Endodermal cell (in vitro differentiated cells): Measurements from ENCODE around the gene HDAC1. TPM values are rescaled to one million over a fixed set of nuclear protein-coding genes. Genes with fewer than 3 reads are reported as not detected.

Experiments
- DNase-seq: peaks from one replicate; pipeline ENCODE4 v3.0.0-alpha.2; 2017
- H3K27ac ChIP-seq: 2 replicates; pipeline ENCODE4 v1.5.1; 2013; ENCODE audit warnings: mild to moderate bottlenecking, low read depth, low read length, moderate library complexity
- H3K27me3 ChIP-seq: 2 replicates; pipeline ENCODE4 v1.6.1; 2013; ENCODE audit warnings: mild to moderate bottlenecking, low read length, moderate library complexity; ENCODE audit not compliant: insufficient read depth, control insufficient read depth, poor library complexity, severe bottlenecking
- H3K36me3 ChIP-seq: 2 replicates; pipeline ENCODE4 v1.7.0; 2013; ENCODE audit warnings: mild to moderate bottlenecking, low read length, moderate library complexity; ENCODE audit not compliant: control insufficient read depth, insufficient read depth
- H3K4me1 ChIP-seq: one replicate; pipeline ENCODE4 v1.7.0; 2013; ENCODE audit warnings: low read length; ENCODE audit not compliant: control insufficient read depth, insufficient read depth
- H3K4me3 ChIP-seq: 2 replicates; pipeline ENCODE4 v1.5.1; 2013; ENCODE audit warnings: mild to moderate bottlenecking, low read length, moderate library complexity
- H3K9ac ChIP-seq: 2 replicates; pipeline ENCODE4 v1.6.1; 2013; ENCODE audit warnings: mild to moderate bottlenecking, low read length, moderate library complexity; ENCODE audit not compliant: poor library complexity, severe bottlenecking; ENCODE audit errors: extremely low read depth
- H3K9me3 ChIP-seq: 2 replicates; pipeline ENCODE4 v1.6.1; 2013; ENCODE audit warnings: mild to moderate bottlenecking, low read length, moderate library complexity; ENCODE audit not compliant: control insufficient read depth
- H3K27ac Mint-ChIP-seq: 2 replicates; pipeline ENCODE4 v1.8.0; 2020; ENCODE audit warnings: mixed read lengths
- H3K27me3 Mint-ChIP-seq: 2 replicates; pipeline ENCODE4 v1.8.0; 2021; ENCODE audit warnings: mild to moderate bottlenecking, mixed read lengths; ENCODE audit not compliant: insufficient read depth
- H3K36me3 Mint-ChIP-seq: 2 replicates; pipeline ENCODE4 v1.8.0; 2020; ENCODE audit warnings: low read depth, mixed read lengths
- H3K4me1 Mint-ChIP-seq: 2 replicates; pipeline ENCODE4 v1.8.0; 2020; ENCODE audit warnings: mixed read lengths
- H3K4me3 Mint-ChIP-seq: 2 replicates; pipeline ENCODE4 v1.8.0; 2020; ENCODE audit warnings: mild to moderate bottlenecking, moderate library complexity, mixed read lengths
- H3K9me3 Mint-ChIP-seq: 2 replicates; pipeline ENCODE4 v1.8.0; 2020; ENCODE audit warnings: mild to moderate bottlenecking, mixed read lengths
- CTCF ChIP-seq: fragments of 200-600 bp; sonication (generic); conservative IDR thresholded peaks from 2 replicates; pipeline ENCODE4 v1.5.0; 2021; ENCODE audit warnings: antibody characterized with exemption, mild to moderate bottlenecking
- WGBS, 2 experiments: methylation state at CpG; one replicate each; pipeline versions ENCODE4 v1.1.5 to v1.1.7; 2013; ENCODE audit warnings: missing lambda C conversion rate in 2 of 2, mixed read lengths in 1 of 2; ENCODE audit not compliant: insufficient coverage in 1 of 2, insufficient read length in 1 of 2; 5-methylcytosine and 5-hydroxymethylcytosine counted together
- total RNA-seq, 2 donors: library from RNA; stranded (reverse); fragmentation: NEBNext Ultra II Directional in 1 of 2; extraction: Animal tissue kit (Norgen Biotek cat#: 25700) in 1 of 2; gene quantifications; 2 replicates in 1 of 2; 3 replicates in 1 of 2; pipeline ENCODE4 v1.2.1, GENCODE V29; 2021

The HDAC1 gene
- total RNA-seq, 2 donors from 2014 or later, result 150 to 160 TPM

DNA sequence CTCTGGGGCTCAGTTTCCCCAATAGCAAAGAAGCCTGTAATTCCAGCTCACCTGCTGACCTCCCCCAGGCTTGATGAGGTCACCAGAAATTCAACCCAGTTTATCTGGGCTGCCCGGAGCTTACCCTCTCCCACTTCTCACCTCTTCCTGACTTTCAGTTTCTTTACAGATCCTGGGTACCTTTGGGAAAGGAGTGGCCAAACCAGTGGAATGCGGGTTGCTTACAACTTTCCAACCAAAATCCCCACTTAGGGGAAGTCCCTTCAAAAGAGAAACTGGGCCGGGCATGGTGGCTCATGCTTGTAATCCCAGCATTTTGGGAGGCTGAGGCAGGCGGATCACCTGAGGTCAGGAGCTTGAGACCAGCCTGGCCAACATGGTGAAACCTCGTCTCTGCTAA, 50.1 kb downstream of the HDAC1 start:
- Mint-ChIP-seq H3K36me3 (no peaks in the 10 kb centered on the region), H3K27ac (no peak overlapping the region), H3K27me3 (peaks cover 35% of the 10 kb centered on the region), H3K9me3 (no peaks in the 10 kb centered on the region), H3K4me1 (peaks cover 9% of the 10 kb centered on the region), H3K4me3 (no peak overlapping the region)
- DNase-seq, result no peak
- Histone ChIP-seq H3K9ac (no peak overlapping the region), H3K27me3 (peaks cover 4% of the 10 kb centered on the region), H3K36me3 (no peaks in the 10 kb centered on the region), H3K4me1 (no peaks in the 10 kb centered on the region), H3K27ac (no peak overlapping the region), H3K9me3 (no peaks in the 10 kb centered on the region), H3K4me3 (no peak overlapping the region)
- TF ChIP-seq CTCF, result no peak
- 77 to 80% methylated on average over 5 of the region's 5 CpGs for WGBS, 2 experiments

DNA sequence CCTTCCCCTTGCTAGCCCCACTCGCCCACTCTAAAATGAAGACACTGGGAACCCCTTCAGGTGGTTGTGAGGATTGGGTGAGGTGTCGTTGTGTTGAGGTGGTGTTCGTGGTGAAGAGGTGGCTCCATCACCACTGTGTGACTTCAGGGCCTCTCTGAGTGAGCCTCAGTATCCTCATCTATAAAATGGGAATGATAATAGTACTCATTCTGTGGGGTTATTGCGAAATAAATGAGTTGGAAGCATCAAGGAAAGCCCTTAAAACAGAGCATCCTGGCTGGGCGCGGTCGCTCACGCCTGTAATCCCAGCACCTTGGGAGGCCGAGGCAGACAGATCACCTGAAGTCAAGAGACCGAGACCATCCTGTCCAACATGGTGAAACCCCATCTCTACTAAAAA, 50.8 kb downstream of the HDAC1 start:
- Mint-ChIP-seq H3K4me1 (peaks cover 8% of the 10 kb centered on the region), H3K9me3 (no peaks in the 10 kb centered on the region), H3K4me3 (no peak overlapping the region), H3K27ac (no peak overlapping the region), H3K36me3 (no peaks in the 10 kb centered on the region), H3K27me3 (peaks cover 30% of the 10 kb centered on the region)
- DNase-seq, result no peak
- no peaks in the 10 kb centered on the region for H3K9me3 ChIP-seq
- H3K27me3 ChIP-seq, result no peaks in the 10 kb centered on the region
- H3K36me3 ChIP-seq, result no peaks in the 10 kb centered on the region
- no peak overlapping the region for H3K4me3 ChIP-seq
- no peak overlapping the region for H3K27ac ChIP-seq
- no peak for TF ChIP-seq CTCF
- no peak overlapping the region for H3K9ac ChIP-seq
- no peaks in the 10 kb centered on the region for H3K4me1 ChIP-seq
- WGBS, 2 experiments, result 95 to 100% methylated on average over 8 to 10 of the region's 10 CpGs

GRCh38 chr1:32345289-32345827, 53.5 kb downstream of the HDAC1 start:
- H3K36me3 Mint-ChIP-seq, result no peaks in the 10 kb centered on the region
- Histone ChIP-seq H3K27me3 (no peaks in the 10 kb centered on the region), H3K4me1 (no peaks in the 10 kb centered on the region), H3K36me3 (no peaks in the 10 kb centered on the region), H3K27ac (no peak overlapping the region), H3K9ac (no peak overlapping the region), H3K9me3 (peaks cover 5% of the 10 kb centered on the region), H3K4me3 (no peak overlapping the region)
- peaks cover 31% of the 10 kb centered on the region for H3K27me3 Mint-ChIP-seq
- 85 to 90% methylated on average over 8 of the region's 8 CpGs for WGBS, 2 experiments
- no peak overlapping the region for H3K4me3 Mint-ChIP-seq
- peaks cover 3% of the 10 kb centered on the region for H3K4me1 Mint-ChIP-seq
- peaks cover 5% of the 10 kb centered on the region for H3K9me3 Mint-ChIP-seq
- no peak for DNase-seq
- no peak for TF ChIP-seq CTCF
- H3K27ac Mint-ChIP-seq, result no peak overlapping the region
